Lung (tissue), 12 donors: ENCODE measurements around the gene PADI2. TPM values are rescaled to one million over a fixed set of nuclear protein-coding genes. Genes with fewer than 3 reads are reported as not detected.

Experiments used
- ATAC-seq: fragments of 200-7000 bp; cut with Tn5 transposase; one replicate; pipeline ENCODE4 v1.9.1; 2020; ENCODE audit warnings: moderate number of reproducible peaks; ENCODE audit not compliant: insufficient read depth, low FRiP score
- DNase-seq, 3 donors: peaks; one replicate each; pipeline ENCODE4 v3.0.0-alpha.2; 2013 to 2017
- H3K27ac ChIP-seq, 2 donors: one replicate each; pipeline ENCODE4 v1.5.1; 2013; ENCODE audit warnings: mild to moderate bottlenecking in 2 of 2, moderate library complexity in 2 of 2, control low read depth in 1 of 2, inconsistent platforms in 1 of 2, low read depth in 1 of 2, low read length in 1 of 2
- H3K27me3 ChIP-seq, 3 donors: one replicate each; pipeline ENCODE4 v1.5.1; 2013; ENCODE audit warnings: low read length in 2 of 3; ENCODE audit not compliant: control insufficient read depth in 3 of 3, insufficient read depth in 3 of 3
- H3K36me3 ChIP-seq, 4 donors: one replicate each; pipeline ENCODE4 v1.5.1; 2013; ENCODE audit warnings: low read length in 4 of 4, mild to moderate bottlenecking in 1 of 4, moderate library complexity in 1 of 4; ENCODE audit not compliant: control insufficient read depth in 4 of 4, insufficient read depth in 4 of 4
- H3K4me1 ChIP-seq, 5 donors: one replicate each; pipeline ENCODE4 v1.5.1; 2013; ENCODE audit warnings: low read length in 5 of 5, mild to moderate bottlenecking in 2 of 5, moderate library complexity in 1 of 5; ENCODE audit not compliant: control insufficient read depth in 5 of 5, insufficient read depth in 5 of 5
- H3K4me3 ChIP-seq: one replicate; pipeline ENCODE4 v1.5.1; 2013; ENCODE audit warnings: mild to moderate bottlenecking, control low read depth, moderate library complexity
- H3K9ac ChIP-seq, 2 donors: one replicate each; pipeline ENCODE4 v1.5.1; 2013; ENCODE audit warnings: low read length in 2 of 2, control low read depth in 1 of 2; ENCODE audit not compliant: insufficient read depth in 1 of 2
- H3K9me3 ChIP-seq, 4 donors: one replicate each; pipeline ENCODE4 v1.5.1; 2013; ENCODE audit warnings: low read length in 3 of 4, mild to moderate bottlenecking in 1 of 4, moderate library complexity in 1 of 4; ENCODE audit not compliant: control insufficient read depth in 4 of 4, insufficient read depth in 3 of 4
- WGBS, 2 donors: extraction: QIAGEN DNeasy Blood & Tissue Kit; methylation state at CpG; one replicate each; pipeline ENCODE4 v1.1.7; 2013; 5-methylcytosine and 5-hydroxymethylcytosine counted together
- polyA plus RNA-seq, 2 donors: library from polyadenylated mRNA; stranded (reverse); fragments of 200-250 nt; gene quantifications; one replicate each; pipeline ENCODE4 v1.2.1, GENCODE V29; 2013
- total RNA-seq, 2 donors: library from RNA; depleted of rRNA in 1 of 2; stranded (reverse); fragments of >200 nt in 1 of 2; gene quantifications; one replicate each; pipeline ENCODE4 v1.2.1, GENCODE V29; 2014 to 2021
- TF ChIP-seq, protein P1 (sequence below): IDR thresholded peaks from 2 replicates; pipeline ENCODE4 v1.5.1; 2012; ENCODE audit warnings: mild to moderate bottlenecking; ENCODE audit errors: control extremely low read depth, extremely low read depth
- donor health status: control.
- donor health status: control.
- donor health status: Bipolar disorder and iron deficiency.
- donor health status: healthy.
- donor health status: DM: yes; HTN: yes; CAD: no.

The PADI2 gene
- total and polyA plus RNA-seq, 4 donors = 1.2 to 12.8 (median 3.4) TPM

DNA sequence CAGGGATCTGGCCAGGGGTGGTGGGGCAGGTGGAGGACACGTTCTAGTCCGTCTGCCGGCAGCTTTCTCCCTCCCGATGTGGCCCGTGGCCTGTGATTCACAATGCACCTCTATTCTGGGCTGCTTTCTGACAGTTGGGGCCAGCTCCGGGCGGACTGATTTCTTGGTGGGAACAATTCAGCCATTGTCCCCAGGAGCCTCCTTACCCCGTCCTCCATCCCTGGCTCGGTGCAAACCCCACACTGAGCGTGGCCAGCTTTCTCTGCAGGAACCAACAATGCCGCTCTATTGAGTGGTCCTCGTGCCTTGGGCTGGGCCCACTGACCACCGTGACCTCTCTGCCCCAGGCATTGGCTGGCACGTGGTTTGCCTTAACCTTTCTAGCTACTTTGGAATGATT lies 29.7 kb downstream of the PADI2 start:
- 81 to 88% methylated on average over 14 of the region's 14 CpGs for WGBS, 2 donors
- DNase-seq = no peak
- no peaks in the 10 kb centered on the region for H3K36me3 ChIP-seq

DNA sequence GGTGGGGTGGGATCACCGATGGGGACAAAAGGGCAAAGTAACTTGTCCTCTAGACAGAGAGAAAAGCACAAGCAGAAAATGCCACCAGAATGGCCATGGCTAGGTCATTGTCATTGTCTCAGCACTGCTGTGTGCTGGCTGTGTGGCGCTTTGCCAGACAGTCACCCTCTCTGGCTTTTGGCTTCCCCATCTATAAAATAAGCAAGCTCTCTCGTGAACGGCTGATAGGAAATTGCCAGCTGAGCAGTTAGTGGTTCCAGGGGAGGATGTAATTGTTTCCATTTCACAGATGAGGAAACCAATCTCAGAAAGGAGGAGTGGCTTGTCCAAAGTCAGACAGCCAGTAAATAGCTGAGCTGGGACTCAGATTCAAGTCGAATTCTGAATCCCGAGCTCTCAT lies 32.5 kb downstream of the PADI2 start:
- ATAC-seq = no peak
- no peak overlapping the region for H3K4me3 ChIP-seq
- no peak for DNase-seq
- H3K4me1 ChIP-seq = no peaks in the 10 kb centered on the region
- TF ChIP-seq, protein P1, sequence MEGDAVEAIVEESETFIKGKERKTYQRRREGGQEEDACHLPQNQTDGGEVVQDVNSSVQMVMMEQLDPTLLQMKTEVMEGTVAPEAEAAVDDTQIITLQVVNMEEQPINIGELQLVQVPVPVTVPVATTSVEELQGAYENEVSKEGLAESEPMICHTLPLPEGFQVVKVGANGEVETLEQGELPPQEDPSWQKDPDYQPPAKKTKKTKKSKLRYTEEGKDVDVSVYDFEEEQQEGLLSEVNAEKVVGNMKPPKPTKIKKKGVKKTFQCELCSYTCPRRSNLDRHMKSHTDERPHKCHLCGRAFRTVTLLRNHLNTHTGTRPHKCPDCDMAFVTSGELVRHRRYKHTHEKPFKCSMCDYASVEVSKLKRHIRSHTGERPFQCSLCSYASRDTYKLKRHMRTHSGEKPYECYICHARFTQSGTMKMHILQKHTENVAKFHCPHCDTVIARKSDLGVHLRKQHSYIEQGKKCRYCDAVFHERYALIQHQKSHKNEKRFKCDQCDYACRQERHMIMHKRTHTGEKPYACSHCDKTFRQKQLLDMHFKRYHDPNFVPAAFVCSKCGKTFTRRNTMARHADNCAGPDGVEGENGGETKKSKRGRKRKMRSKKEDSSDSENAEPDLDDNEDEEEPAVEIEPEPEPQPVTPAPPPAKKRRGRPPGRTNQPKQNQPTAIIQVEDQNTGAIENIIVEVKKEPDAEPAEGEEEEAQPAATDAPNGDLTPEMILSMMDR = no peak
- no peaks in the 10 kb centered on the region for H3K36me3 ChIP-seq
- H3K27ac ChIP-seq = no peak overlapping the region
- H3K9me3 ChIP-seq = no peaks in the 10 kb centered on the region
- H3K27me3 ChIP-seq = no peaks in the 10 kb centered on the region
- WGBS, 2 donors = 59 to 61% methylated on average over 6 of the region's 6 CpGs
- no peak overlapping the region for H3K9ac ChIP-seq

More for the DNA sequence above, 29.7 kb downstream of the PADI2 start:
- no peak overlapping the region for H3K4me3 ChIP-seq
- no peaks in the 10 kb centered on the region for H3K27me3 ChIP-seq
- ATAC-seq = no peak
- H3K9ac ChIP-seq = no peak overlapping the region
- no peaks in the 10 kb centered on the region for H3K4me1 ChIP-seq
- no peak overlapping the region for H3K27ac ChIP-seq
- TF ChIP-seq, protein P1 = no peak
- no peaks in the 10 kb centered on the region for H3K9me3 ChIP-seq

DNA sequence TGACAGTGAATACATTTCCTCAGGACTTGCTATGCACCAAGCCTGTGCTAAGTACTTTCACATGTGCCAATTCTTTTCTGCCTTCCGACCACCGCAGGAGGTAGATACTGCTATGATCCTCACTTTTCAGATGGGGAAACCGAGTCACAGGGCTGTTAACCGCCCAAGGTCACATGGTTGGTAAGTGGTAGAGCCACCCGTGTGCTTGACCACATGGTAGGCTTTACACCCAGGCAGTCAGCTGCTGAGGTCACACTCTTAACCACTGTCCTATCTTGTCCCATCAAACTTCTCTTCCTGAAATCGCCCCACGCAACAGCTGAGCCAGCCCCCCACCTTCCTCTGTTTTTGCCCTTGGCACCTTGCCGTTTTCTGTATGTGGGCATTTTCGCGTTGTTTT lies 34.5 kb downstream of the PADI2 start:
- Histone ChIP-seq H3K27ac (no peak overlapping the region), H3K4me1 (peaks cover 0 to 2% (median 0%) of the 10 kb centered on the region in 5 donors), H3K27me3 (no peaks in the 10 kb centered on the region), H3K9me3 (no peaks in the 10 kb centered on the region), H3K4me3 (no peak overlapping the region), H3K9ac (no peak overlapping the region), H3K36me3 (no peaks in the 10 kb centered on the region)
- DNase-seq (no peak), ATAC-seq (no peak)
- WGBS, 2 donors = 65 to 68% methylated on average over 10 of the region's 10 CpGs
- TF ChIP-seq, protein P1 = no peak

DNA sequence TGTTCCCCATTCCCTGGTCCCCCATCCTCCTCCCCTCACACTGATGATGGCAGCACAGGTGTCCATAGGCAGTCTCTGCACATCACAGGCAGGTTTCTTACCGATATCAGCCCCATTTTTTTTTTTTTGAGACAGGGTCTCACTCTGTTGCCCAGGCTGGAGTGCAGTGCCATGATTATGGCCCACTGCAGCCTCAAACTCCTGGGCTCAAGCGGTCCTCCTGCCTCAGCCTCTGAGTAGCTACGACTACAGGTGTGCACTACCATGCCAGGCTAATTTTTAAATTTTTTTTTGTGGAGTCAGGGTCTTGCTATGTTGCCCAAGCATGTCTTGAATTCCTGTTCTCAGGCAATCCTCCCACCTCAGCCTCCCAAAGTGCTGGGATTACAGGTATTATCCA lies 36.5 kb downstream of the PADI2 start:
- Histone ChIP-seq H3K9ac (no peak overlapping the region), H3K27me3 (no peaks in the 10 kb centered on the region), H3K27ac (no peak overlapping the region), H3K36me3 (no peaks in the 10 kb centered on the region), H3K4me3 (no peak overlapping the region), H3K9me3 (no peaks in the 10 kb centered on the region), H3K4me1 (peaks cover 0 to 2% (median 0%) of the 10 kb centered on the region in 5 donors)
- DNase-seq (no peak), ATAC-seq (no peak)
- WGBS, 2 donors = 89 to 94% methylated on average over 3 of the region's 3 CpGs
- TF ChIP-seq, protein P1 = no peak
